GM12864 (cell line): ENCODE measurements around the gene HES2.
"Not testable (repeated sequence)": the region's sequence is repeated elsewhere in the genome, so short reads cannot be mapped to it uniquely, and the experiment has no call there.

Experiments used
- DNase-seq: peaks from one replicate; pipeline ENCODE4 v3.0.0-alpha.2; 2011; ENCODE audit warnings: low read depth
- H3K4me3 ChIP-seq: 2 replicates; pipeline ENCODE4 v1.5.1; 2011; ENCODE audit warnings: mild to moderate bottlenecking, low read depth, low read length, control low read depth
- TF ChIP-seq, protein P1 (sequence below): IDR thresholded peaks from 2 replicates; pipeline ENCODE4 v1.5.1; 2011; ENCODE audit warnings: low read depth, mild to moderate bottlenecking, moderate library complexity, low read length, control low read depth, inconsistent platforms; ENCODE audit errors: missing control alignments

Gene HES2

DNA sequence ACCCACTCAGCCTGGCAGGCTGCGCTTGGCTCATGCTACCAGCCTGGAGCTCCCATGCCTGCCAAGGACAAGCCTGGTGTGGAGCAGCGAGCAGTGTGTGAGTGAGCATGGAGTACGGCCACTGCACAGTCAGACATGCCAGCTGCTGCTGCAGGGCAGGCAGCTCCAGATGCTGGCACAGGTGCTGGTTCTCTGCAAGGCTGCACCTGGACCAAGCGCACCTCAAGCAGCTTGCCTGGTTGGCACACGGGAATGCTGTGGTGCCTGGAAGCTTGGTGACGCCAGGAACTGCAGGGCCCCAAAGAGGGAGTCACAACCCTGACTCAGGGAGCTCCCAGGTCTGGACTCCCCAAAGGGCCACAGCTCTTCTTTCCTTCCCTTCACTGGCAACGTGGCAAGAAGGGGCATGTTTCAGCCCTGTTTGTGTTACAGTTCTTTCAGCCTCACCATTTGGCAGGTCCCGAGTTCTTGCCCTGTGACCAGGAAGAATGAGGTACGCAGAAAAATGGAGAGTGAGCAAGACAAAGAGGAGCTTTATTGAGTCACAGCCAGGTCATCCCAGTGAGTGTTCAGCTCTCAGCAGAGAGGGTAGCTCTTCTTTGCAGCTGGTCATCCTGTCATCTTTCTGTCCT, 52.2 kb downstream of the HES2 start:
- no peak for DNase-seq
- H3K4me3 ChIP-seq: no peak overlapping the region
- TF ChIP-seq, protein P1, sequence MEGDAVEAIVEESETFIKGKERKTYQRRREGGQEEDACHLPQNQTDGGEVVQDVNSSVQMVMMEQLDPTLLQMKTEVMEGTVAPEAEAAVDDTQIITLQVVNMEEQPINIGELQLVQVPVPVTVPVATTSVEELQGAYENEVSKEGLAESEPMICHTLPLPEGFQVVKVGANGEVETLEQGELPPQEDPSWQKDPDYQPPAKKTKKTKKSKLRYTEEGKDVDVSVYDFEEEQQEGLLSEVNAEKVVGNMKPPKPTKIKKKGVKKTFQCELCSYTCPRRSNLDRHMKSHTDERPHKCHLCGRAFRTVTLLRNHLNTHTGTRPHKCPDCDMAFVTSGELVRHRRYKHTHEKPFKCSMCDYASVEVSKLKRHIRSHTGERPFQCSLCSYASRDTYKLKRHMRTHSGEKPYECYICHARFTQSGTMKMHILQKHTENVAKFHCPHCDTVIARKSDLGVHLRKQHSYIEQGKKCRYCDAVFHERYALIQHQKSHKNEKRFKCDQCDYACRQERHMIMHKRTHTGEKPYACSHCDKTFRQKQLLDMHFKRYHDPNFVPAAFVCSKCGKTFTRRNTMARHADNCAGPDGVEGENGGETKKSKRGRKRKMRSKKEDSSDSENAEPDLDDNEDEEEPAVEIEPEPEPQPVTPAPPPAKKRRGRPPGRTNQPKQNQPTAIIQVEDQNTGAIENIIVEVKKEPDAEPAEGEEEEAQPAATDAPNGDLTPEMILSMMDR: no peak

DNA sequence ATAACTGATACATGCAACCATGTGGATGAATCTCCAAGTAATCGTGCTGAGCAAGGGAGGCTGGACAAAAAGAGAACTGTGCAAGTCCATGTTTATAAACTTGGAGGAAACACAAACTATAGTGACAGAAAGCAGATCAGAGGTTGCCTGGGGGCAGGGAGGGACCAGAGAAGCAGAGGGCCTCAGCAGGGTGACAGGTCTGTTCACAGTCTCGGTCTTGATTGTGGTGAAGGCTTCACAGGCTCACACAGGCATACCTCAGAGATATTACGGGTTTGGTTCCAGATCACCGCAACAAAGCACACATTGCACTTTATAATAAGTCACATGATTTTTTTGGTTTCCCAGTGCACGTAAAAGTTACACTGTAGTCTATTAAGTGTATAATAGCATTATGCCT, 54.7 kb downstream of the HES2 start:
- no peak for DNase-seq
- TF ChIP-seq, protein P1: no peak
- no peak overlapping the region for H3K4me3 ChIP-seq

DNA sequence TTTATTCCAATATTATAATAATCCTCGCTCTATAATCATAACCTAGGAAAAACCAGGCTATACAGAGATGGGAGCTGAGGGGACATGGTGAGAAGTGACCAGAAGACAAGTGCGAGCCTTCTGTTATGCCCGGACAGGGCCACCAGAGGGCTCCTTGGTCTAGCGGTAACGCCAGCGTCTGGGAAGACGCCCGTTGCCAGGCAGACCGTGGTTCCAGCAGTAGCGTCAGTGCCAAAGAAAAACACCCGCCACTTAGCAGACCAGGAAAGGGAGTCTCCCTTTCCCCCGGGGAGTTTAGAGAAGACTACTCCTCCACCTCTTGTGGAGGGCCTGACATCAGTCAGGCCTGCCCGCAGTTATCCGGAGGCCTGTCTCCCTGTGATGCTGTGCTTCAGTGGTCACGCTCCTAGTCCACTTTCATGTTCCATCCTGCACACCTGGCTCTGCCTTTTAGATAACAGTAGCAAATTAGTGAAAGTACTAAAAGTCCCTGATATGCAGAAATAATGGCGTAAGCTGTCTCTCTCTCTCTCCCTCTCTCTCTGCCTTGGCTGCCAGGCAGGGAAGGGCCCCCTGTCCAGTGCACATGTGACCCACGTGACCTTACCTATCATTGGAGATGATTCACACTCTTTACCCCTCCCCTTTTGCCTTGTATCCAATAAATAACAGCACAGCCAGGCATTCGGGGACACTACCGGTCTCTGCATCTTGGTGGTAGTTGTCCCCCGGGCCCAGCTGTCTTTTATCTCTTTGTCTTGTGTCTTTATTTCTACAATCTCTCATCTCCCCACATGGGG, 56.4 kb downstream of the HES2 start:
- not testable (repeated sequence) for DNase-seq, H3K4me3 ChIP-seq
- TF ChIP-seq, protein P1: peak; percentile 58
